Fibroblast of peridontal ligament (primary cell): ENCODE results near the gene CPPED1.

Experiments
- DNase-seq: peaks from one replicate; pipeline ENCODE4 v3.0.0-alpha.2; 2010; ENCODE audit errors: extremely low read depth

CPPED1 gene

DNA sequence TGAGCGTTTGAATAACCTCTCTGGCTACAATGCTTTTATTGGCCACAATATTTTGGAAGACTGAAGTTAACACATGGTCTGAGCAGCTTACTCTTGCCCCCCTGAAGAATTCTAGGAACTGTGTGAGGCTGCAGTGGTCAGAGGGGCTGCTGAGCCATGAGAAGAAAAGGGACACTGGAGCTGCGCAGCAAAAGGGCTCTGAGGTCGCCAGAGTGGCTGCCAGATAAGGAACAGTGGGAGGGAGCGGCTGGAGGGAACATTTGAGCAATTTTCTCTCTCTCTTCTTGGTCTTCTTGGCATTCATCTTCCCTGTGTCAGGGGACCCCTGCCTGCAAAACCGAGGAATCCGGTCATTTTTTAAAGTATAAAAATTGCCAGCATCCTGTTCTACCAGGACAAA lies 66.1 kb downstream of the CPPED1 start:
- DNase-seq, result no peak

DNA sequence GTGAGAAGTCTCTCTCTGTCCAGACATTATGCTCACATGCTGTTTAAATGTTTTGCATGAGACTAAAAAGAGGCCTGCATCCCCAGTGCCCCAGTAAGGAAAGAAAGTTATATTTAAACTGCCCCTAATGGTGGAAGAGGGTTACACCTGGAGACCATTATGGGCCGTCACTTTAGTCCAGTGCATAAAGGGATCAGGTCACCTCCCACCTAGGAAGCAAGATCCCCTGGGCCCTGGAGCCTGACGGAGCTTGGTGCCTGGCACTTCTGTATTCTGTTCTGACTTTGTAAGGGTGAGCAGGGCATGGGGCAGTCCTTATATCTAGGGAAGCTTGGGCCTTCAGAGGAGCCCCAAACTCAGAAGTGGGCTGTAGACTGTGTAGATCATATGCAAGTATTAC lies 67.9 kb downstream of the CPPED1 start:
- no peak for DNase-seq

DNA sequence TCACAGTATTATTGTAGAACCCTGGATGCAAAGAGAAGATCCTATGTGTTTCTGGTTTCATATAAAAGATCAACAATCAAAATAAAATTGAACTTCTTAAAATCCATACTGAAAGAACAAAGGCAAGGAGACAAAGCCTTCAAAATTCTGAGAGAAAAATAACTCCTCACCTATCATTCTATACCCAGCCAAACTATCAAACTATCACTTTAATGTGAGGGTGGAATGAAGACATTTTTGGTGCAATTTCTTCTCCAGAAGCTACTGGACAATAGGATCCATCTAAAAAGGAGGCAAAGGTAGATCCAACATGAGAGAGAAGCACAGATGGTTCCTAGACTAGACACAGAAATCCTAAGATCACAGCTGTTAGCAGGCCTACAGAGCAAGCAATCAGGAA lies 71.1 kb downstream of the CPPED1 start:
- DNase-seq, result no peak

DNA sequence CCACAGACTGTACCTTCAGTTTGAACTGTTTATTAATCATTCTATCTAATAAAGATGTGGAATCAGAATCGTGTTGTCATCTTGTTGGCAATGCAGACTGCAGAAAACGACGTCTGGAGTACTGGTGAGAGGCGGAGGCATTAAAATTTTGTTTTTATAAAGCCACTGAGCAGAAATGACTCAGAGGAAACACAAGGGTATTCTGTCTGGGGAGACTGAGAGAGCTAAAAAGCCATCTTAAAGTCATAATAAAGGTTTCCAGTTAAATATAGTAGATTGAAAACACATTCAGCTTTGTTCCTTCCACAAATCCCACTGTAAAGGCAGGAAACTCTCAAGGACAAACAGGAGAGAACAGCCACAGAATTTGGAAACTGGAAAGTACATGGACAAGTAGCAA lies 74.2 kb downstream of the CPPED1 start:
- peak; percentile 53 for DNase-seq

DNA sequence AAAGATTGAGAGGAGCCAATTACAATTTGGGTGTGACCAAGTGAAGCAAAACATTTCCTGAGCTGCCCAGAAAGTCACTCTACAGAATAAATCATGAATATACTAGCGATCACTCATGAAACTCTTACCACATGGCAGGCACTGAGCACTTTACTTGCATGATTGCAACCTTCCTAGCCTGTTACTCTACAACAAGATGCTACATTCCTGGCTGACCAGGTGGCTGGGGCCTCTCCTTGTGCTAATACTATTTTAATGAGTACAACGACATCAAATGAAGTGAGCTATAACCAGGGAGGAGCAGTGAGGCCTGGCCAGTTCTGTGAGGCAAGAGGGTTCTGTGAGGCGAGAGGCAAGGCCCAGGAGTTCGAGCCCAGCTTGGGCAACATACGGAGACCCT lies 75.2 kb downstream of the CPPED1 start:
- no peak for DNase-seq

DNA sequence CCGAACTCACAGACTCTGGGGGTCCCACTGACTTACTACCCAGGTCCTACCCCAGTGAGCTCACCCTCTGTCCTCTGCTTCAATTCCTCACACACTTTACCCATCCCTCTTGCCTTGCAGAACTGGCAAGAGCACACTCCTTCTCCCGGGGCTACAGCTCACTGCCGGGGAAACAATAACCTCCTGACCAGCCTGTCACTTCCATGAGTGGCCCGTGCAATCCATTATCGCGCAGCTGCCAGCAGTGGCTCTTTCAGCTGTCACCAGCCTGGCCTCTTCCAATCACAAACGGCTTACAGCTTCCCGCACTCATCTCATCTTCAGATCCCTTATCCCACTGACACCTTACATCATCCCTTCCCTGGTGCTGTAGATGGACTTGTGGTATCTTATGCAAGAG lies 79.5 kb downstream of the CPPED1 start:
- DNase-seq, result no peak

DNA sequence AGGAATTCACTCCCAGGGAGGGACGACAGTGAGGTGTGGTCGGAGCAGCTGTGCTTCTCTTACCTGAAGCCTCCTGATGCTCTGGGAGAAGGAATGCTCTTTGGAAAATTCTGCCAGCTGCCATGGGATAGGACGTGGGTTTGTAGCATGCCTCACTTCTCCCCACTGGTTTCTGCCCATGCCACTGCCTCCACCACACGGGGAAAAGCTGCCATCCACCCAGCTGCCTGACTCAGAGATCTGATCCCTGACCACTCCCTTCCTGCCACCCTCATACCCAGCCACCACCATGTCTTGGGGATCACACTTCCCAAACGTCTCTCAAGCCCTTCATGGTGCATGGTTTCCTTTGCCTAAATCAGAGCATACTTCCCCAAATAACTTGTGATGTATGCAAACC lies 80.0 kb downstream of the CPPED1 start:
- no peak for DNase-seq

DNA sequence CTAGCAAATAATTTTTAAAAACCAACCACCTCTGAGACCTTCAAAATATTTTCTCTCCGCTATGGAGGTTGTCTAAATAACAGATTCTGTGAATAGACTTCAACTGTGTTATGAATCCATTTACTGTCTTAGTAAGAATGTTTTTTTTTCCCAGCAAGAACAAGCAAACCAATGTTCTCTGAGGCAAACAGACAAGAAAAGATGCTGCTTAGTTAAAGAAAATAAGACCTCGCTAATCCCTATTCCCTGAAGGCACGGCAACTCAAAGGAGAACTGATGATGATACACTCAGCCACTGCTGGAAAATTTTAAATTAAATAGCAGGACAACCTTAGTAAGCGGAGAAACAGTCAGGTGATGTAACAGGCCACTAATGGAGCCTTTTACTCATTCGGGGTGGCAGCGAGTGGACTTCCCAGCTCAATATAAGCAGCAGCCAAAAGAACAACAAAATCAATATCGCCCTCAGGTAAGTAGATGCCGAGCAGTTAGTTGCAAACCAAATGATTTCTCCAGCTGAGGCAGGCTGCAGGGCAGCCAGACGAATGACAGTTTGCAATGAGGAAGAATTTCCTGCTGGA lies 81.8 kb downstream of the CPPED1 start:
- DNase-seq, result no peak

DNA sequence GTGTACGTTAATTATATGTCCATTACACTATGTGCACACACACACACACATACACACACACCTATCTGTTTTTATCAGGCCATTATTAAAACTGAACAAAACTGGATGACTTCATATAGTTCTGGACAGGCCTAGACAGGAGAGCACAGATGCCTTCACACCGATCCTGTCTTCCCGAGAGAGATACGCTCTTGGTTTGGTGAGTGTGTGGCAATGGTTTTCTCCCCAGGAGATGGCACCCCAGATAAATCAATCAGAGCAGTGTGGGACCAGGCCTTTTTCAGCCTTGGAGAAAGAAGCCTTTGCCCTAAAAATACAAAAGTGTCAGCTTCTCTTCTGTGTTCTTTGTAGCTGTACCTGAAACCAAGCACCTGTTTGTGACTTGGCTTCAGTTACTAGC lies 83.7 kb downstream of the CPPED1 start:
- no peak for DNase-seq

DNA sequence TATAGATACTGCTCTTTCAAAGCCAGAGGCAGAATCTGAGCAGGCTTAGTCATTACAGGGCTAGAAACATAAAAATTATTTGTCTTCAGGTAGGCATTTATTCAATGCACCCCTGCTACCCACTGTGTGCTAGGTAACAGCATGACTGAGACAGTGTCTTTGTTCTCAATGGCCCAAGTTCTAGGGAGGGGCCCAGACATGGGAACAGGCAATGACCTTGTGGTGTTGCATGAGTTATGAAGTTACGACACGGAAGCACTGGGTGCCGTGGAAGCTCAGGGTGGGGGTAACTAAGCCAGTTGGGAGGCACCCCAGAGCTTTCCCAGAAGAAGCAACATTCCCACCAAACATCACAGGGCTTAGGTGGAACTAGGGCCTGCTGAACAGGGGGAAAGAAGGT lies 87.0 kb downstream of the CPPED1 start:
- no peak for DNase-seq

DNA sequence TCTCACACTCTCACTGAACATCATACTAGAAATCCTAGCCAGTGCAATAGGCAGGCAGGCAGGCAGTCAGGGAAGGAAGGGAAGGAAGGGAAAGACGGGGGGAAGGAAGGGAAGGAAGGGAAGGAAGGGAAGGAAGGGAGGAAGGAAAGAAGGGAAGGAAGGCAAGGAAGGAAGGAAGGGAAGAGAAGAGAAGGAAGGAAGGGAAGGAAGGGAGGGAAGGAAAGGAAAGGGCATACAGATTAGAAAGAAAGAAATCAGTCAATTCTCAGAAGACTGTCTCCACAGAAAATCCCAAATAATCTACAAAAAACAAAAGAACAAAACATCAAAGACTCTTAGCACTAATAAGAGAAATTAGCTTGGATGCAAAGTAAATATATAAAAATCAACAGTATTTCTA lies 93.9 kb downstream of the CPPED1 start:
- no peak for DNase-seq

DNA sequence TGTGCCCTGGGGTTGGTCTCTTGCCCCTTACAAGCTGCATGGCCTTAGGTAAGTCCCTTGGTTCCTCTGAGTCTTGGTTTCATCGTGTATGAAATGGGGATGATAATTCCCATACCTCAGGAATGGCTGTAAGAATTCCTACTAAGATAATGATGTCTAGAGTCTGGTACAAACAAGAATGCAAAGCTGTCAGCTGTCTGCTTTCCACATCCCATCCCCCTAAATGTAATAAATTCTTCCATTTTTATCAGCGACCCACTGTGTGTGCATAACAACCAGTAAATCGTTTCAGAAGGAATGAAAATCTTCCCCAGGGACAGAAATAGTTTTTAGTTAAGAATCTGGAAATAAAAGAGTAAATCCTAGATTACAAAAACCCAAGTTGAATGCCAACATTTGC lies 95.4 kb downstream of the CPPED1 start:
- no peak for DNase-seq

DNA sequence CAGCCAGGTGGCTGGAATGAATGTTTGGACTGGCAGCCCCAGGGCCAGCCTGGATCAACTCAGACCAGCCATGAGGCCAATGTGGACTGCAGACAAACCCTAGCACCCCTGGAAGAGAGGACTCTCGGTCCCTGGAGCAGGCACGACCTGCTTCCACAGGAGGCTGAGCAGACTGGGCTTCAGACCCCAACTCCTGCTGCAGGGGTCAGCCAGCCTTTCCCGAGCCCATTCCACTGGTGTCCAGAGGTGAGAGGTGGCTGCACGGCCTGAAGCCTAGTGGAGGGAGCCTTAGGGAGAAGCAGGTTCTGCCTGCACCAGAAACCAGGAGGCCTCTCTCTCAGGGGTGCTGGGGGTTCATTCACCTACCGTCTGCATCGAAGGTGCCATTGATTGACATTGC lies 97.1 kb downstream of the CPPED1 start:
- DNase-seq, result no peak

DNA sequence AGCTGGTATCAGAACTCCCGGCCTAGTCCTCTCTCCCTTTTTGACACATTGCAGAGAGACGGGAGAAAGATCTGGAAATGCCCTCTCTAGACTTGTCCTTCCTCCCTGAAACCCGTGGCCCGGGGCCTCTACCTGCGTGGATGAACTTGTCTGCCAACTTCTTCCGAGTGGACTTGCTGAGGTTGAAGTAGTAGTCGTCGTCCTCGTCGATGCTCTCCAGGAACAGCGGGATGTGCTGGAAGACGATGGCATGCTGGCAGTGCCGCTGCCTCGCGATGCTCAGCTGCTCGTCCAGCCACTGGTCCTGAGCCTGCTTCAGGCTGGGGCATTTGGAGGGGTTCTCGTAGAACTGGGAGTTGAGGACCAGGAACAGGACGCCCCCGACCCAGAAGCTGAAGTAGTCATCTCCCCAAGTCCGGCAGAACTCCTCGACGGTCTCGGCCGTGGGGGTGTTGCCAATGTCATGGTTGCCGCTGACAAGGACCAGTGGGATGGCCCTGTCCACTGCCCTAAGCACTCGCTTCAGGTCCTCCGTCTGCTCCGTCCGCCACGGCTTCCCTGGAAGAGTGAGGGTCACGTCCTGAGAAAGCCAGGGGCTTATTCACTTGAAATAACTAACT lies 99.1 kb downstream of the CPPED1 start:
- DNase-seq, result no peak

DNA sequence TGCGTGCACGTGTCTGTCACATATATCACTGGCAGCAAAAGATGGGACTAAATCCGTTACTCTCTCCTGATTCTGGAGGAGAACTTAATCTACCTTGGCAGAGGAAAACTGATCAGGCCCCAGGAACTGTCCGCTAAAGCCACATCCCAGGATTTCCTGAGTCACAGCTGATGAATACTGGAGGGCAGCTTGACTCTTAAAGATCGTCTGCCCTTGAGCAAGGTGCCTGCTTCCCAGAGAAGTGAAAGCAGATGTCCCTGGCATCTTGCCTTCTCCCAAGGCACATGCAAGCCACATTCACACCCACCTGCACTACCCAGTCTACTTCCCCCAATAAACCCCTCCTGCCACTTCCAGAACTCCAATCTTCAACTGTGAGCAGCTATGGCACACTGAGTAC lies 99.8 kb downstream of the CPPED1 start:
- DNase-seq, result no peak

DNA sequence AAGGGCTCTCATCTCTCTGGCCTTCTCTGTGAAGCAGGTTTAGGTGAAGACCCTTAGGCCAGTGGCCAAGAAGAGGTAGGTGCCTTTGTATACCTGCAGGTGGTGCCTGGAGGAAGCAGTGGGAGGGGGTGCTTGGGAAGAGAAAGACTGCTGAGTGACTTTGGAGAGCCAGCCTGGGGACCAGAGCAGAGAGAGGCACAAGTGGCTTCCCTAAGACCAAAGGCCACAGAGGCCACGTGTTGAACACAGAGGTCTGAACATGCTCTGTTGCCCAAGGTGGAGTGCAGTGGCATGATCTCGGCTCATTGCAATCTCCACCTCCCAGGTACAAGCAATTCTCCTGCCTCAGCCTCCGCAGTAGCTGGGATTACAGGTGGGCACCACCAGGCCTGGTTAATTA lies 103.5 kb downstream of the CPPED1 start:
- DNase-seq, result no peak

DNA sequence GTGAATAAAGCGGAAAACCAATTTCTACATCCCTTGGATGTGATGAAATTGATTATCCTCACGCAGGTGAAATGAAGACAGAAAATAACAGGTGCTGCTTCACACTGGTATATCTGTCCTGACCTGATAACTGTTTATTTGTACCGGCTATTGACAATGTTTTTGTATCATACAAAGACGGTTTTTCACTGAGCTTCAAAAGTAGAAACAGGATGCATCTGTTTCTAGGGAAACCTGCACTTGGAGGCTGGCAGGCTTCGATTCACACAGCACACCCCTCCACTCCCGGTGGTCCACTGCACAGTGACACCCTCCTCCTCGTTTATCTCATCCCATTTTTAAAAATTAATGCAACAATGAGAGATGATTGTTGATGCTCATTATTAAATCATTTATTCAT lies 104.5 kb downstream of the CPPED1 start:
- no peak for DNase-seq

DNA sequence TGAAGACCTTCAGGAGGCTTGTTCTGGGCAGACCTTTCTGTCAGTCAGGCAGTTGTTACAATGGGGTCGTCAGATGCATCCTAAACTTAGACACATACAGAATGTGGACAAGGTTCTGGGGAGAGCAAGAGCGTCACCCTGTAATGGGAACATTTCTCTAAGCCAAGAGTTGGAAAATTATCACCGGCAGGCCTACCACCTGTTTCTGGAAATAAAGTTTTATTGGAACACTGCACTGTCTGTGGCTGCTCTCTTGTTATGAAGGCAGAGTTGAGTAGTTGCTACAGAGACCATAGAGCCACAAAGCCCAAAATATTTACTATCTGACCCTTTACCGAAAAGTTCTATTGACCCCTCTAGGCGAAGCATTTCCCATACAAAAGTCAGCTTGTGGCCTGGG lies 106.2 kb downstream of the CPPED1 start:
- no peak for DNase-seq

DNA sequence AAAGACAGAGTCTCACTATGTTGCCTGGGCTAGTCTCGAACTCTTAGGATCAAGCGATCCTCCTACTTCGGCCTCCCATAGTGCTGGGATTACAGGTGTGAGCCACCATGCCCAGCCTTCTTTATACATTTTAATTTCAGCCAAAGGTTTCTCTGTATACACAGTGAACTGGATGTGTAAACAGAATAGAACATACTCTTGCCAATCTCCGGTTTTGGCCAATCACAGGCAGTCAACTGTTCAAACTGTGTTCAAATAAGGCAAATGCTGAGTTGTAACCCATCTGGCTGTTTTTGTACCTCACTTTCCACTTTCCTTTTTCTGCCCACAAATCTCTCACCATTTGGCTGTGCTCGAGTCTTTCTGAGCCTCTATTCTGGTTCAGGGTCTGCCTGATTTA lies 108.2 kb downstream of the CPPED1 start:
- DNase-seq, result no peak

DNA sequence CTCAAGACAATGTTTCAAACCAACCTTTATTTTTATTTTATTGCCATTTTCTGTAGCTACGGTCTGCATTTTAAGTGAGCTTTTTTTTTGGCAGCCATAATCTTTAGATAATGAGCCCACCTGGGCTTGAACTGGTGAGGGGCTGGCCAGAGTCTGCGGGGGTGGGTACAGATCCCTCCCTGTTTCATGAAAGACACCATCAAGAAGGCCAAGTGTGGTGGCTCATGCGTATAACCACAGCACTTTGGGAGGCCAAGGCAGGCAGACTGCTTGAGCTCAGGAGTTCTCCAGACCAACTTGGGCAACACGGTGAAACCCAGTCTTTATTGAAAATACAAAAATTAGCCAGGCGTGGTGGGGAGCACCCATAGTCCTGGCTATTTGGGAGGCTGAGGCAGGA lies 113.7 kb downstream of the CPPED1 start:
- no peak for DNase-seq

DNA sequence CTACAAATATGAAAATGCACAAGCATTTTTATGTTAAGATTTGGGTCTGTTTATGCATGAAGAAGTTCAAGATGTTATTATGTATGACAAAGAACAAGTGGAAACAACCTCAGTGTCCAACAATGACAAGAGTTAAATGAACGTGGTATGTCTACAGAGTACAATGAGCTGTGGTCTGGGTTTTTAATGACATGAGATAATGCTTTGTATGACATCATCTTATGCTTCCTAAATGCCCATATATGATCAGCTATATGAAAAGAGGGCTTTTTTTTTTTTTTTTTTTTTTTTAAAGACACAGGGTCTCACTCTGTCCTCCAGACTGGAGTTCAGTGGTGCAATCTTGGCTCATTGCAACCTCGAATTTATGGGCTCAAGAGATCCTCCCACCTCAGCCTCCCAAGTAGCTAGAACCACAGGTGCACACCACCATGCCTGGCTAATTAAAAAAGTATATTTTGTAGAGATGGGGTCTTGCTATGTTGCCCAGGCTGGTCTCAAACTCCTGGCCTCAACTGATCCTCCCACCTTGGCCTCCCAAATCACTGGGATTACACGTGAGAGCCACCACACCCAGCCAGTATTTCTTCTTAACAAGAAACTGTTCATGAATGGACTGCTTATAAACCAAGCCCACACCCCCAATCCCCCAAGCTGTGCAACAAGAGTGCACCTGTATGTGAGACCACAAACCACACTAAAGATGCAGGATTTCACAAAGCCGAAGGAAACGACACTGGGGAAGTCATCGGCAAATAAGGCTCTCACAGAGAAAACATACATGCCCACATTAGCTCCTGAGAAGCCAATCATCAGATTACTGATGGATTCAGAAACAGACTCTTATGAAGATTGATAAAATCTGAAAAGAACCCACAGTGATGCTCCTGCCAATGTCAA lies 114.5 kb downstream of the CPPED1 start:
- DNase-seq, result no peak

DNA sequence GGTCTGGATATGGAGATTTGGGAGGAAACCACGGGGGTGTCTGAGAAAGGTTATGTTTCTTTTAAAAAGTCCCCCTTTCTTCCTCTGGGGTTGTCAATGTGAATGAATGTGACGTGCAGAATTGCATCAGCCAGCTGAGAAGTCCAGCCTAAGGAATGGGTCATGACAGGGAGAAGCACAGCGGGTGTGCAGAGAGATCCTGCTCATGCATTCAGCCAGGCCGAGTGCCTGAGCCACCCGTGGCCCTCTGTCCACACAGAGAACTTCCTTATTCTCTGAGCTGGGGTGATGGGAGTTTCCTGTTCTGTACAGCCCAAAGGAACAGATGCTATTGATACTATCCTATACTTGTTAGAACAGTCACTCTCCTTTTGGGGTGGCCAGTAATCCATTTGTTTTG lies 117.9 kb downstream of the CPPED1 start:
- no peak for DNase-seq

DNA sequence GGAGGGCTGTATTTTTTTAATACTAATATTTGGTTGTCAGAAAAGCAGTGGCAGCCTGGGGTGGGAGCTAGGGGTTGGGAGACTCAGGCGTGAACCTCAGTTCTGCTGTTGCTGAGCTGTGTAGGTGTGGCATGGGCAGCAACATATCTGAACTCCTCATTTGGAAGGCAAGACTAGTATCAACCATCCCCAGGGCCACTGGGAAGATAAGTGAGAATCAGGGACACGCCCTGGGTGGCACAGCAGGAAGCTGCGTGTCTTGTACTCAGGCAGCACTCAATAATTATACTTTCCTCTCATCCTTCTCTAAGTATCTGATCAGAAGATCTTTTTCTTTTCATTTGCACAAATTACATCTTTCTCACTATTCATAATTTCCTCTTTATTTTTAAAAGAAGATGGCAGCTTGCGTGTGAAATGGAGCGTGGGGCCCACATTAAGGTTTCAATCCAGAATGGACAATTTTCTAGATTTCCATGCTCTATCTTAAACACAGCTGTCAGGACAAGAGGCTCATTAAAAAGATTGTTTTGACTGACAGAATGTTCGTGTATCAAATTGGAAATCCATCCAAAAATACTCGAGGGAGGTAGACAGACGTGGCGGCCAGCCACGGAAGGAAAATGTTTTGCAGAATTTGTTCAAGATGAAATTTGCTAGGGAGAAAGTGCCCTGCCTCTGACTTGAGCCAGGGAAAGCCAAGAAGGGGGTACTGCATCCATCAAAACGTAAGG lies 121.1 kb downstream of the CPPED1 start:
- DNase-seq, result no peak
